Hematopoietic multipotent progenitor cell treated with erythropoietin and hydrocortisone succinate and interleukin-3 and kit ligand, for 8 days (in vitro differentiated cells): ENCODE results near the gene GEMIN4.

Experiments used
- DNase-seq: peaks from one replicate; pipeline ENCODE4 v3.0.0-alpha.2; 2015

GEMIN4 gene

DNA sequence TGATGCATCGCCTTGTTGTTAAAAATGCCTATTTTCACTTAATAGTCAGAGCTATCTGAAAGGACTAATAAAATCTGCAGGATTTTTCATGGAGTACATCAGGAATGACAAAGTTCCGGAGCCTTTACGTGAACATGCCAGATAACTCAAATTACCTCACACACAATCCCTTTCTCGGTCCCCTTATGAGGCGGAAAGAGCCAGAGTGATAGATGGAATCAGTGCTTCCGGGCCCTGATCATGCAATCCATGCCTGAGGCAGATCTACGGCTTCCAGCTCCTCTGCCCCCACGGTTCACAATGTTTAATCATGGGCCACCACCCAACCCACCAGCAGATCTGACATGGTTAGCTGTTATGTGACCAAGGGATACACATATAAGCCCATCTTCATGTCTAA lies 54.4 kb downstream of the GEMIN4 start:
- DNase-seq: no peak

DNA sequence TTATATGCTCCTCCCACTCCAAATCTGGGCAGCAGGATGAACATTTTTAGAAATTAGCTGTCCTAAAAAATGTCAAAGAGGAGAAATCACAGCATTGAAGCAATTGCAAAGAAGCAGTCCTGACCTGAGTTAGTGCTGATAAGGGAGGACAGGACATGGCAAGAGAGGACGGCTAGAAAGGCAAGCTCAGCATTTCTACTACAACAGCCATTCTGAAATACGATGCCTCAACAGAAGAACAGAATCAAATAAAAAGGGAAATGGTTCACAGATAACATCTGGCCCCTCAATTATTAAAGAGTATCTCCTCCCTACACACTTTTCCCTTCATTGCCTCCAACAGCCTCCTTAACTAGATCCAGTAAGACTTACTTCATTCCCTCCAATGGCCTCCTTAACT lies 55.7 kb downstream of the GEMIN4 start:
- DNase-seq: no peak
